GM12865 (cell line): ENCODE results near the gene COL18A1.

Source experiments
- DNase-seq: peaks from one replicate; pipeline ENCODE4 v3.0.0; 2010; ENCODE audit warnings: low read depth
- H3K4me3 ChIP-seq: 2 replicates; pipeline ENCODE4 v1.5.1; 2011; ENCODE audit warnings: mild to moderate bottlenecking, low read depth, low read length, control low read depth
- CTCF ChIP-seq: IDR thresholded peaks from 2 replicates; pipeline ENCODE4 v1.5.1; 2011; ENCODE audit warnings: low read length, control low read depth, low read depth, inconsistent platforms; ENCODE audit not compliant: insufficient read depth; ENCODE audit errors: missing control alignments

Gene COL18A1

DNA sequence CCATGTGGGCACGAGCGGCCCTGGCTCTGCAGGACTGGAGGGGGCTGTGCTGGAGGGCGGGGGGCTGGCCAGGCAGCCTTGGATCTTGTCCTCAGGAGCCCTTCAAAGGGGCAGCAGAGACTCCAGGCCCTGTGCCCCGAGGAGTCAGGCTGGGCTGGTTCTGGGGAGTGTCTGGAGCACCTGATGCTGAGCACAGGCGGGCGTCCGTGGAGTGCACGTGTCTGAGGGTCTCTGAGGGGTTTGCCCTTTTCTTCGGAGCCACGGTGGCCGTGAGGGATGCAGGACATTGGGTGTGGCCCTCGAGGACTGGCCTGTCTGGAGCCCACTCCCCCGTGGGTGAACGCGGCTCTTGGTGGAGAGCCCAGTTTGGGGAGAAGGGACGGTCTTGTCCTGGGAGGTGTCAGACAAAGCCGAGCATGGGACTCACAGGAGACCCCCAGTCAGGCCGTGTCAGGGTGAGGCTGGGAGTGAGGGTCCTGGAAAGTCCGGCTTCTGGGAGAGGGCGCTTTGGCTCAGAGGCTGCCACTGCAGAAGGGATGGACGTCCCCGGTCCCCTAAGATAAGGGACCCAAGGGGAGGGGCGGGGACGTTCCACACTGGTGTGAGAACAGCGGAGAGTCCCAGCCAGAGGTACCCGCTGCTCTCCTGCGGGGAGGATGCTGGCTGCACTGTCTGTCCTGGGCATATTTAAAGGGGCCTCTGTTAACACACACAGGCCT is 60.8 kb downstream of the COL18A1 start:
- no peak overlapping the region for H3K4me3 ChIP-seq
- TF ChIP-seq CTCF, result no peak
- no peak for DNase-seq

GRCh38 chr21:45466330-45467220 is 61.6 kb downstream of the COL18A1 start:
- no peak for TF ChIP-seq CTCF
- DNase-seq, result no peak
- H3K4me3 ChIP-seq, result no peak overlapping the region

DNA sequence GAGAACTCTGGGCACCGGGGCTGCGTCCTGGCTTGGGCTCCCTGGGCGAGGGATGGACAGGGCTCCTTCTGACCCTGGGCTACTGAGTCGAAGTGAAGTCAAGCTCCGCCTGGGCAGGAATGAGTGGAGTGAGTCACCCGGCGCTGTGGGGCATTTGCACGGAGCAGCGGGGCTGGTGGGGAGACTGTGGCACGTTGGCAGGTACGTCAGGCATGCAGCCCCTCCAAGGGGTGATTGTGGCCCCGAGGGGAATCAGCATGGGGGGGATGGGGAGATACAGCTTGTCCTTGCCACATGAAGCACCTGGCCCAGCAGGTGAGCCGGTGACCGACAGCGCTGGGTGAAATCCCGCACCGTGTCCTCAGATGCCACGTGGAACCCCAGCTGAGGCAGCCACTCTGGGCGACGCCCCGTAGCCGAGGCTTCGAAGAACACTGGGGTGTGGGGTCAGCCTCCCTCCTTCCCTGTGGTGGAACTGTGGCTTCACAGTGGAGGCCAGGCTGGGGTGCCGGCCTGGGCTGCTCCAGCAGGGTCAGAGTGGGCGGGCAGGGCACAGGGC is 62.3 kb downstream of the COL18A1 start:
- no peak for DNase-seq
- no peak overlapping the region for H3K4me3 ChIP-seq
- TF ChIP-seq CTCF, result no peak

GRCh38 chr21:45468051-45468970 is 63.3 kb downstream of the COL18A1 start:
- no peak for TF ChIP-seq CTCF
- no peak for DNase-seq
- no peak overlapping the region for H3K4me3 ChIP-seq

GRCh38 chr21:45468971-45469272 is 64.0 kb downstream of the COL18A1 start:
- no peak for TF ChIP-seq CTCF
- DNase-seq, result no peak
- no peak overlapping the region for H3K4me3 ChIP-seq

DNA sequence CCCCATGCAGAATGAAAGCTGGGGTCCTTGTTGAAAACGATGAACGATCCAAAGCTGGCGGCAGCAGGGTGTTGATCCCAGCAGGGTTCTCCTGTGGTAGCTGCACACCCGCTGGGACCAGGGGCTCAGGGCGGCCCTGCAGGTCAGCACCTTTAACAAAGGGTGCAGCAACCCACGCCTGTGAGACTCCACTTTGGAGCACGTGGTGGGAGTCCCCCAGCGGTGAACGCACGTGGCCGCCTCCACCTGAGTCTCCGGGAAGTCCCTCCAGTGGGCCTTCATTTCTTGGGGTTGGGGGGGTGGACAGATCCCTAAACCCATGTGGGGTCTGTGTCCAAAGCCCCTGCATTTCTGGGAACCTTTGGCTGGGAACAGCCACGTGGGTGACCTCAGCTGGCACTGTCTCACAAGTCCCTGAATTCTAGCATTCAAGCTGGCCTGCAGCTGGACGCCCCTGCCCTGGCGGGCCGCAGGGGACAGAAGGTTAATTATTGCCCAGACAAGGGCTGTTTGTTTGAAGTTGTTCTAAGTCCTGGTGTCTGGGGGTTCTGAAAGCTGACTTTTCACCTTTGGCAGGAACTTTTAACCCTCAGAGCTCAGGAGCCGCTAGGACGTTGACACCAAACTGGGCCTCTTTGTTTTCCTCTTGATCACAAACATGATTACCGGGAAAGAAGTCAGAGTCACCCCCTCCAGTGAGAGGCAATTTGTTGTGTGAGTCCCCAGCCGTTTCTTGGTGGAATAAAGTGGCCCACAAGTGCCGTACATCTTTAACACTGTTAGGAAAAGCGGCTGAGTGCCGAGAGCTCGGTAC is 64.5 kb downstream of the COL18A1 start:
- no peak for DNase-seq
- no peak overlapping the region for H3K4me3 ChIP-seq
- TF ChIP-seq CTCF, result no peak
